GM12864 (cell line): ENCODE measurements around the gene NT5DC1.

Source experiments
- DNase-seq: peaks from one replicate; pipeline ENCODE4 v3.0.0-alpha.2; 2011; ENCODE audit warnings: low read depth
- H3K4me3 ChIP-seq: 2 replicates; pipeline ENCODE4 v1.5.1; 2011; ENCODE audit warnings: mild to moderate bottlenecking, low read depth, low read length, control low read depth
- TF ChIP-seq, protein P1 (sequence below): IDR thresholded peaks from 2 replicates; pipeline ENCODE4 v1.5.1; 2011; ENCODE audit warnings: low read depth, mild to moderate bottlenecking, moderate library complexity, low read length, control low read depth, inconsistent platforms; ENCODE audit errors: missing control alignments

The NT5DC1 gene

DNA sequence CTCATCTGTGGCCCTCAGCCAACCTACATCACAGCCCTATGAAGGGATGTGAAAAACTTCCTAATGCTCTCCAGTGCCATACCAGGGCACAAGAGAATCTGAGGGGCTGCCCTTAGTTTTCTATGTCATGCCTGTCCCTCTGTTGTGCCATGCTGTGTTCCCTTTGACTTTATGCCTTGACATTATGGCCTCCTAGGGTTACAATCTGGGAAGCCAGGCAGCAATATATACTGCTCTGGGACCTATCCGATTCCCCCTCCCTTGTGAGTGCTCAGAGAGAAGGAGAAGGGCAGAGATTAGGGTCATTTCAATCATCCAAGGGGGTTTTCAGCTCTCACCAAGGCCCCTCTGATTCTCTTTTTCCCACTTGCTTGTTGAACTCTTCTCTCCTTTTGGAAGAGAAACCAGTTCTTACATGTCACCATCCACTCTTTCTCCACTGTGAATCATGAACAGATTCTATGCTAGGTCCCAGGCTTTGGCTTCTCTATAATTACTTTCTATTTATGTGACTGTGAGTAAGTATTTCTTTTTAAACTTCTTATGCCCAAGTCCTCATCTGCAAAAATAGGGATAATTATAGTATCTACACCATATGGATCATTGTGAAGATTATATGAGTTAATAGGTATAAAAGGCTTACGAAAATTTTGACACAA is 25.8 kb upstream of the NT5DC1 start:
- no peak overlapping the region for H3K4me3 ChIP-seq
- TF ChIP-seq, protein P1, sequence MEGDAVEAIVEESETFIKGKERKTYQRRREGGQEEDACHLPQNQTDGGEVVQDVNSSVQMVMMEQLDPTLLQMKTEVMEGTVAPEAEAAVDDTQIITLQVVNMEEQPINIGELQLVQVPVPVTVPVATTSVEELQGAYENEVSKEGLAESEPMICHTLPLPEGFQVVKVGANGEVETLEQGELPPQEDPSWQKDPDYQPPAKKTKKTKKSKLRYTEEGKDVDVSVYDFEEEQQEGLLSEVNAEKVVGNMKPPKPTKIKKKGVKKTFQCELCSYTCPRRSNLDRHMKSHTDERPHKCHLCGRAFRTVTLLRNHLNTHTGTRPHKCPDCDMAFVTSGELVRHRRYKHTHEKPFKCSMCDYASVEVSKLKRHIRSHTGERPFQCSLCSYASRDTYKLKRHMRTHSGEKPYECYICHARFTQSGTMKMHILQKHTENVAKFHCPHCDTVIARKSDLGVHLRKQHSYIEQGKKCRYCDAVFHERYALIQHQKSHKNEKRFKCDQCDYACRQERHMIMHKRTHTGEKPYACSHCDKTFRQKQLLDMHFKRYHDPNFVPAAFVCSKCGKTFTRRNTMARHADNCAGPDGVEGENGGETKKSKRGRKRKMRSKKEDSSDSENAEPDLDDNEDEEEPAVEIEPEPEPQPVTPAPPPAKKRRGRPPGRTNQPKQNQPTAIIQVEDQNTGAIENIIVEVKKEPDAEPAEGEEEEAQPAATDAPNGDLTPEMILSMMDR = no peak
- DNase-seq = no peak

DNA sequence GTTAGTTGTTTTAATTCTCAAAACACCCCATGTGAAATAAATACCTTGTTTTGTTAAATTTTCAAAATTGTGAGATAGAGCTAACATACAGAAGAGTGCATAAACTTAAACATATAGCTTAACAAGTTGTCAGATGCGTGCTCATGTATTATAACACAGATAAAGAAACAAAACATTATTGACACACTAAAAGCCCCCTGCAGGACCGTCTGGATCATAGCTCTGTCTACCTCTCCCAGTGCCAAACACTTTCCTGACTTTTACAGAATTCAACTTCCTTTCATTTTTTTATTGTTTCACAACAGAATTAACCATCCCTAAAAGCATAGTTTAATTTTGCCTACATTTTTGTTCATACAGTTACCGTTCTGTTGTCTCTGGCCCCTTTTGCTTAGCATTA is 22.1 kb upstream of the NT5DC1 start:
- TF ChIP-seq, protein P1 = no peak
- no peak overlapping the region for H3K4me3 ChIP-seq
- no peak for DNase-seq

GRCh38 chr6:116078945-116079344 is 21.7 kb upstream of the NT5DC1 start:
- TF ChIP-seq, protein P1 = no peak
- H3K4me3 ChIP-seq = no peak overlapping the region
- DNase-seq = no peak

GRCh38 chr6:116083052-116083451 is 17.6 kb upstream of the NT5DC1 start:
- no peak for DNase-seq
- H3K4me3 ChIP-seq = no peak overlapping the region
- TF ChIP-seq, protein P1 = no peak

- no peak overlapping the region for H3K4me3 ChIP-seq
- TF ChIP-seq, protein P1 = no peak
- no peak for DNase-seq
Measured at GRCh38 chr6:116084284-116084683, 16.4 kb upstream of the NT5DC1 start.

DNA sequence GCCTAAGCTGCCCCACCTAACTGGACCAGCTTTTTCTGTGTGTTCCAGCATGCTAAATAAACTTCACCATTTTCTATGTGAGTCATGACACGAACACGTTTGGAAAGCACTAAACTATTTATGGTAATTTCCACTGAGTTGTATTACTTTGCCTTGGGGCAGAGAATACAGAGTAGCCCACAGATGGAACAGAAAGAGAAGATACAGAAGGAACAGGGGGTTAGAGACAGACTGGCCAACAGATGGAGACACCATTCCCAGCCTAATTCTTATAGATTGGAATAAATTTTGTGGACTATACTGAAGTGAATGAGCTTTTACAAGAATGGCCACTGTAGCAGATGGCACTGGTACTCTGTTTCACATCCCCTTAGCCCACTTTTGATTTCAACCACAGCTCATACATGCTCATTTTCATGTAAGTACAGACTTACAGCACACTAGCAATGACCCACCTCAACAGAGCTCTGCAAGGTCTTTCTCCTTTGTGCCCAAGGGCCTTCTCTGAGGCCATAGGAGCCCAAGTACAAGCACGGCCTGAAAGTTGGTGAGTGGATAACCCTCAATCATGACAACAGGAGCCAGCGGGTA is 13.1 kb upstream of the NT5DC1 start:
- TF ChIP-seq, protein P1 = no peak
- H3K4me3 ChIP-seq = peak overlapping the region; percentile 44
- DNase-seq = peak; percentile 92

- H3K4me3 ChIP-seq = no peak overlapping the region
- TF ChIP-seq, protein P1 = no peak
- no peak for DNase-seq
Measured at GRCh38 chr6:116088946-116089345, 11.7 kb upstream of the NT5DC1 start.
